ENCODE measurements around the gene KDM6B.

GRCh38 chr17:7839876-7840261, 5.9 kb downstream of the KDM6B start:
- no peak for TF ChIP-seq CTCF (IDR thresholded peaks at IDR 0.05; ENCODE audit: low read depth, low read length)
- no peak for TF ChIP-seq EZH2phosphoT487 (IDR thresholded peaks at IDR 0.05; ENCODE audit: low read depth)
